IMR-90 (cell line): ENCODE results near the gene AAK1.

Source experiments
- BHLHE40 ChIP-seq: fragments of 150-350 bp; IDR thresholded peaks from 2 replicates; pipeline ENCODE4 v1.6.1; 2016; ENCODE audit warnings: mild to moderate bottlenecking, low read depth, low read length
- CEBPB ChIP-seq: IDR thresholded peaks from 2 replicates; pipeline ENCODE4 v1.6.1; 2012; ENCODE audit warnings: low read depth, low read length, improper control_type of control experiment
- MAFK ChIP-seq: IDR thresholded peaks from 2 replicates; pipeline ENCODE4 v1.6.1; 2012; ENCODE audit warnings: low read depth, low read length, improper control_type of control experiment
- MAZ ChIP-seq: IDR thresholded peaks from 2 replicates; pipeline ENCODE4 v1.6.1; 2012; ENCODE audit warnings: low read depth, mild to moderate bottlenecking, low read length, improper control_type of control experiment, moderate library complexity, borderline replicate concordance
- MXI1 ChIP-seq: IDR thresholded peaks from 2 replicates; pipeline ENCODE4 v1.6.1; 2012; ENCODE audit warnings: low read depth, mild to moderate bottlenecking, low read length, moderate library complexity, borderline replicate concordance
- NFE2L2 ChIP-seq: fragments of 150-350 bp; IDR thresholded peaks from 2 replicates; pipeline ENCODE4 v1.6.1; 2016; ENCODE audit warnings: low read depth, mild to moderate bottlenecking, low read length
- POLR2A ChIP-seq: IDR thresholded peaks from 2 replicates; pipeline ENCODE4 v1.6.1; 2012; ENCODE audit warnings: mild to moderate bottlenecking, low read depth, low read length
- RFX5 ChIP-seq: IDR thresholded peaks from 2 replicates; pipeline ENCODE4 v1.8.0; 2012; ENCODE audit warnings: low read depth, mild to moderate bottlenecking, low read length, moderate library complexity
- SMC3 ChIP-seq: fragments of 150-350 bp; IDR thresholded peaks from 2 replicates; pipeline ENCODE4 v1.6.1; 2016; ENCODE audit warnings: low read depth, mild to moderate bottlenecking, antibody characterized with exemption, low read length, moderate library complexity
- USF2 ChIP-seq: fragments of 150-350 bp; IDR thresholded peaks from 2 replicates; pipeline ENCODE4 v1.6.1; 2017; ENCODE audit warnings: mild to moderate bottlenecking, antibody characterized with exemption, low read length, low read depth
- TF ChIP-seq, protein P1 (sequence below): conservative IDR thresholded peaks from 2 replicates; pipeline ENCODE4 v1.5.1; 2012; ENCODE audit warnings: mild to moderate bottlenecking, low read depth, low read length, improper control_type of control experiment
- TF ChIP-seq, protein P2 (sequence below): fragments of 150-350 bp; IDR thresholded peaks from 2 replicates; pipeline ENCODE4 v1.6.1; 2016; ENCODE audit warnings: low read depth, mild to moderate bottlenecking, low read length, moderate library complexity, borderline replicate concordance

- TF ChIP-seq, protein P1, sequence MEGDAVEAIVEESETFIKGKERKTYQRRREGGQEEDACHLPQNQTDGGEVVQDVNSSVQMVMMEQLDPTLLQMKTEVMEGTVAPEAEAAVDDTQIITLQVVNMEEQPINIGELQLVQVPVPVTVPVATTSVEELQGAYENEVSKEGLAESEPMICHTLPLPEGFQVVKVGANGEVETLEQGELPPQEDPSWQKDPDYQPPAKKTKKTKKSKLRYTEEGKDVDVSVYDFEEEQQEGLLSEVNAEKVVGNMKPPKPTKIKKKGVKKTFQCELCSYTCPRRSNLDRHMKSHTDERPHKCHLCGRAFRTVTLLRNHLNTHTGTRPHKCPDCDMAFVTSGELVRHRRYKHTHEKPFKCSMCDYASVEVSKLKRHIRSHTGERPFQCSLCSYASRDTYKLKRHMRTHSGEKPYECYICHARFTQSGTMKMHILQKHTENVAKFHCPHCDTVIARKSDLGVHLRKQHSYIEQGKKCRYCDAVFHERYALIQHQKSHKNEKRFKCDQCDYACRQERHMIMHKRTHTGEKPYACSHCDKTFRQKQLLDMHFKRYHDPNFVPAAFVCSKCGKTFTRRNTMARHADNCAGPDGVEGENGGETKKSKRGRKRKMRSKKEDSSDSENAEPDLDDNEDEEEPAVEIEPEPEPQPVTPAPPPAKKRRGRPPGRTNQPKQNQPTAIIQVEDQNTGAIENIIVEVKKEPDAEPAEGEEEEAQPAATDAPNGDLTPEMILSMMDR: no peak
- TF ChIP-seq POLR2A: no peak
- TF ChIP-seq USF2: no peak
- TF ChIP-seq MAFK: no peak
- TF ChIP-seq, protein P2, sequence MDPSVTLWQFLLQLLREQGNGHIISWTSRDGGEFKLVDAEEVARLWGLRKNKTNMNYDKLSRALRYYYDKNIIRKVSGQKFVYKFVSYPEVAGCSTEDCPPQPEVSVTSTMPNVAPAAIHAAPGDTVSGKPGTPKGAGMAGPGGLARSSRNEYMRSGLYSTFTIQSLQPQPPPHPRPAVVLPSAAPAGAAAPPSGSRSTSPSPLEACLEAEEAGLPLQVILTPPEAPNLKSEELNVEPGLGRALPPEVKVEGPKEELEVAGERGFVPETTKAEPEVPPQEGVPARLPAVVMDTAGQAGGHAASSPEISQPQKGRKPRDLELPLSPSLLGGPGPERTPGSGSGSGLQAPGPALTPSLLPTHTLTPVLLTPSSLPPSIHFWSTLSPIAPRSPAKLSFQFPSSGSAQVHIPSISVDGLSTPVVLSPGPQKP: no peak
- TF ChIP-seq RFX5: no peak
- no peak for TF ChIP-seq MXI1
- TF ChIP-seq CEBPB: no peak
- TF ChIP-seq MAZ: no peak
- no peak for TF ChIP-seq BHLHE40
- TF ChIP-seq SMC3: no peak
- no peak for TF ChIP-seq NFE2L2
These were observed 188.6 kb downstream of the AAK1 start for GRCh38 chr2:69454976-69455375.
